Trophoblast cell (in vitro differentiated cells and primary cell): ENCODE measurements around the gene TNFSF18.
"Not testable (repeated sequence)": the region's sequence is repeated elsewhere in the genome, so short reads cannot be mapped to it uniquely, and the experiment has no call there.

ENCODE experiments used
- DNase-seq, 2 donors: peaks; one replicate each; pipeline ENCODE4 v3.0.0-alpha.2; 2016
- H2AFZ ChIP-seq: 2 replicates; pipeline ENCODE4 v1.6.1; 2013; ENCODE audit warnings: low read length, moderate library complexity, mild to moderate bottlenecking; ENCODE audit not compliant: insufficient read depth, poor library complexity
- H2AK5ac ChIP-seq: 2 replicates; pipeline ENCODE4 v1.6.1; 2013; ENCODE audit warnings: mild to moderate bottlenecking, low read length
- H2BK120ac ChIP-seq: 2 replicates; pipeline ENCODE4 v1.6.1; 2013; ENCODE audit warnings: low read length, mild to moderate bottlenecking, moderate library complexity; ENCODE audit not compliant: insufficient read depth, poor library complexity
- H2BK12ac ChIP-seq: 2 replicates; pipeline ENCODE4 v1.6.1; 2013; ENCODE audit warnings: mild to moderate bottlenecking, low read length, moderate library complexity
- H2BK5ac ChIP-seq: 2 replicates; pipeline ENCODE4 v1.6.1; 2013; ENCODE audit warnings: low read length, low read depth, moderate library complexity, mild to moderate bottlenecking; ENCODE audit not compliant: poor library complexity
- H3K14ac ChIP-seq: 2 replicates; pipeline ENCODE4 v1.6.1; 2013; ENCODE audit warnings: mild to moderate bottlenecking, low read length
- H3K18ac ChIP-seq: 2 replicates; pipeline ENCODE4 v1.6.1; 2013; ENCODE audit warnings: mild to moderate bottlenecking, low read length
- H3K23ac ChIP-seq: 2 replicates; pipeline ENCODE4 v1.6.1; 2013; ENCODE audit warnings: low read length
- H3K27ac ChIP-seq: 2 replicates; pipeline ENCODE4 v1.5.1; 2013; ENCODE audit warnings: low read depth, mild to moderate bottlenecking, inconsistent platforms, low read length, moderate library complexity
- H3K27me3 ChIP-seq: 2 replicates; pipeline ENCODE4 v1.6.1; 2013; ENCODE audit warnings: inconsistent platforms, mild to moderate bottlenecking, low read length, moderate library complexity; ENCODE audit not compliant: insufficient read depth
- H3K36me3 ChIP-seq, 2 experiments: 1 replicate in 1 of 2; 2 replicates in 1 of 2; pipeline ENCODE4 v1.6.1; 2013; ENCODE audit warnings: low read length in 2 of 2, mild to moderate bottlenecking in 2 of 2, moderate library complexity in 1 of 2; ENCODE audit not compliant: insufficient read depth in 2 of 2, control insufficient read depth in 1 of 2
- H3K4ac ChIP-seq: 2 replicates; pipeline ENCODE4 v1.6.1; 2013; ENCODE audit warnings: low read depth, mild to moderate bottlenecking, low read length, moderate library complexity
- H3K4me1 ChIP-seq, 2 experiments: 1 replicate in 1 of 2; 2 replicates in 1 of 2; pipeline ENCODE4 v1.6.1; 2013; ENCODE audit warnings: low read length in 2 of 2, mild to moderate bottlenecking in 2 of 2, moderate library complexity in 1 of 2; ENCODE audit not compliant: insufficient read depth in 2 of 2, control insufficient read depth in 1 of 2
- H3K4me2 ChIP-seq: 2 replicates; pipeline ENCODE4 v1.6.1; 2013; ENCODE audit warnings: inconsistent platforms, mild to moderate bottlenecking, low read length, moderate library complexity
- H3K4me3 ChIP-seq: 2 replicates; pipeline ENCODE4 v1.5.1; 2013; ENCODE audit warnings: mild to moderate bottlenecking, low read depth, low read length, inconsistent platforms
- H3K79me1 ChIP-seq: one replicate; pipeline ENCODE4 v1.6.1; 2013; ENCODE audit warnings: low read length
- H3K79me2 ChIP-seq: 2 replicates; pipeline ENCODE4 v1.6.1; 2013; ENCODE audit warnings: low read length, mild to moderate bottlenecking; ENCODE audit not compliant: control insufficient read depth, insufficient read depth, poor library complexity
- H3K9ac ChIP-seq: 2 replicates; pipeline ENCODE4 v1.6.1; 2013; ENCODE audit warnings: mild to moderate bottlenecking, low read length
- H3K9me3 ChIP-seq: 2 replicates; pipeline ENCODE4 v1.6.1; 2013; ENCODE audit warnings: low read depth, mild to moderate bottlenecking, control low read depth, inconsistent platforms, low read length; ENCODE audit not compliant: insufficient read depth
- H4K12ac ChIP-seq: 2 replicates; pipeline ENCODE4 v1.6.1; 2013; ENCODE audit warnings: low read depth, mild to moderate bottlenecking, low read length, moderate library complexity
- H4K8ac ChIP-seq: 2 replicates; pipeline ENCODE4 v1.6.1; 2013; ENCODE audit warnings: low read depth, mild to moderate bottlenecking, low read length, moderate library complexity
- H4K91ac ChIP-seq: one replicate; pipeline ENCODE4 v1.6.1; 2013; ENCODE audit warnings: low read depth, mild to moderate bottlenecking, low read length, moderate library complexity
- WGBS: extraction: QIAGEN DNeasy Blood & Tissue Kit; methylation state at CpG from one replicate; pipeline ENCODE4 v1.1.7; 2013; ENCODE audit warnings: missing lambda C conversion rate; ENCODE audit not compliant: insufficient read length, insufficient coverage; ENCODE audit errors: extremely low coverage; 5-methylcytosine and 5-hydroxymethylcytosine counted together

TNFSF18 gene

GRCh38 chr1:173082913-173083312 lies 32.2 kb upstream of the TNFSF18 start:
- Histone ChIP-seq H3K9ac (no peak overlapping the region), H2BK5ac (no peak overlapping the region), H3K23ac (no peak overlapping the region), H3K27me3 (no peaks in the 10 kb centered on the region), H3K4me1 (no peaks in the 10 kb centered on the region), H3K27ac (no peak overlapping the region), H3K36me3 (no peaks in the 10 kb centered on the region), H2AFZ (no peak overlapping the region), H4K8ac (no peak overlapping the region), H2BK120ac (no peak overlapping the region), H3K14ac (no peak overlapping the region), H3K18ac (no peak overlapping the region), H4K12ac (no peak overlapping the region), H4K91ac (no peak overlapping the region), H2AK5ac (no peak overlapping the region), H3K4me3 (no peak overlapping the region), H2BK12ac (no peak overlapping the region), H3K4me2 (no peak overlapping the region), H3K4ac (no peak overlapping the region), H3K9me3 (peaks cover 2% of the 10 kb centered on the region), H3K79me2 (no peaks in the 10 kb centered on the region), H3K79me1 (no peaks in the 10 kb centered on the region)
- no peak for DNase-seq
- WGBS = no CpG with 5 or more reads among the region's 1 CpG

- H2BK120ac ChIP-seq, H3K27me3 ChIP-seq, H3K9ac ChIP-seq, H3K4ac ChIP-seq, H4K8ac ChIP-seq, H3K14ac ChIP-seq, H4K91ac ChIP-seq, H3K4me2 ChIP-seq, H3K36me3 ChIP-seq, H3K27ac ChIP-seq, H2BK5ac ChIP-seq, H3K18ac ChIP-seq, H3K4me3 ChIP-seq, DNase-seq, H2AK5ac ChIP-seq, H2BK12ac ChIP-seq, H3K79me1 ChIP-seq, H4K12ac ChIP-seq, H3K4me1 ChIP-seq, H3K79me2 ChIP-seq, H2AFZ ChIP-seq, H3K23ac ChIP-seq: not testable (repeated sequence)
- no CpG with 5 or more reads among the region's 6 CpGs for WGBS
- H3K9me3 ChIP-seq = peaks cover 10% of the 10 kb centered on the region
Observed at GRCh38 chr1:173074217-173074616, 23.5 kb upstream of the TNFSF18 start.

- Histone ChIP-seq H4K91ac (no peak overlapping the region), H3K36me3 (no peaks in the 10 kb centered on the region), H3K23ac (no peak overlapping the region), H2BK5ac (no peak overlapping the region), H3K14ac (no peak overlapping the region), H4K12ac (no peak overlapping the region), H3K27ac (peak overlapping the region; percentile 68), H2AK5ac (no peak overlapping the region), H3K79me2 (no peaks in the 10 kb centered on the region), H3K9ac (no peak overlapping the region), H3K4ac (no peak overlapping the region), H3K4me3 (no peak overlapping the region), H2BK12ac (no peak overlapping the region), H3K27me3 (no peaks in the 10 kb centered on the region), H2BK120ac (no peak overlapping the region), H3K79me1 (peaks cover 2% of the 10 kb centered on the region), H2AFZ (no peak overlapping the region), H4K8ac (no peak overlapping the region), H3K4me1 (no peaks in the 10 kb centered on the region), H3K9me3 (no peaks in the 10 kb centered on the region), H3K18ac (no peak overlapping the region), H3K4me2 (peak overlapping the region; percentile 6)
- peak; percentile 7 to 49 for DNase-seq
- WGBS = no CpG with 5 or more reads among the region's 3 CpGs
Observed at GRCh38 chr1:173064011-173064410, 13.3 kb upstream of the TNFSF18 start.

GRCh38 chr1:173063171-173063570 lies 12.4 kb upstream of the TNFSF18 start:
- Histone ChIP-seq H3K18ac (no peak overlapping the region), H3K14ac (no peak overlapping the region), H2AK5ac (no peak overlapping the region)

More at GRCh38 chr1:173063171-173063570, 12.4 kb upstream of the TNFSF18 start:
- Histone ChIP-seq H3K79me2 (no peaks in the 10 kb centered on the region), H2AFZ (no peak overlapping the region), H3K4ac (no peak overlapping the region), H3K79me1 (peaks cover 2% of the 10 kb centered on the region), H4K8ac (no peak overlapping the region), H4K91ac (no peak overlapping the region), H3K9me3 (no peaks in the 10 kb centered on the region), H3K36me3 (no peaks in the 10 kb centered on the region), H2BK120ac (no peak overlapping the region), H3K4me2 (no peak overlapping the region), H2BK5ac (no peak overlapping the region), H3K4me3 (no peak overlapping the region), H3K9ac (no peak overlapping the region), H2BK12ac (no peak overlapping the region), H3K27ac (no peak overlapping the region), H3K27me3 (no peaks in the 10 kb centered on the region), H3K23ac (no peak overlapping the region), H3K4me1 (no peaks in the 10 kb centered on the region), H4K12ac (no peak overlapping the region)
- WGBS = no CpG with 5 or more reads among the region's 1 CpG
- DNase-seq = no peak
